Neutrophil (primary cell): ENCODE data around the gene PIM2.

ENCODE experiments used
- H3K27ac ChIP-seq: fragments of 200-600 bp; sonication (generic); 2 replicates; pipeline ENCODE4 v1.5.1; 2016; ENCODE audit warnings: mild to moderate bottlenecking, moderate library complexity
- H3K27me3 ChIP-seq: fragments of 200-600 bp; sonication (generic); 2 replicates; pipeline ENCODE4 v1.6.0; 2016; ENCODE audit warnings: mild to moderate bottlenecking
- H3K36me3 ChIP-seq: fragments of 200-600 bp; sonication (generic); 2 replicates; pipeline ENCODE4 v1.5.1; 2017
- H3K4me1 ChIP-seq, 2 experiments: fragments of 200-600 bp in 1 of 2; sonication (generic) in 1 of 2; 1 replicate in 1 of 2; 2 replicates in 1 of 2; pipeline versions ENCODE4 v1.5.1 to v1.6.1; 2013 to 2016; ENCODE audit warnings: low read depth in 1 of 2, low read length in 1 of 2, mild to moderate bottlenecking in 1 of 2, moderate library complexity in 1 of 2; ENCODE audit not compliant: control insufficient read depth in 1 of 2, insufficient read depth in 1 of 2
- H3K4me3 ChIP-seq, 2 experiments: fragments of 200-600 bp in 1 of 2; sonication (generic) in 1 of 2; 1 replicate in 1 of 2; 2 replicates in 1 of 2; pipeline ENCODE4 v1.5.1; 2013 to 2016; ENCODE audit warnings: low read depth in 1 of 2, low read length in 1 of 2, mild to moderate bottlenecking in 1 of 2, moderate library complexity in 1 of 2
- H3K9me3 ChIP-seq: fragments of 200-600 bp; sonication (generic); 2 replicates; pipeline ENCODE4 v1.5.1; 2016
- CTCF ChIP-seq: fragments of 200-600 bp; sonication (generic); IDR thresholded peaks from 2 replicates; pipeline ENCODE4 v1.5.1; 2016; ENCODE audit warnings: antibody characterized with exemption

PIM2 gene

GRCh38 chrX:48904180-48904579 lies 14.6 kb downstream of the PIM2 start:
- H3K9me3 ChIP-seq = no peaks in the 10 kb centered on the region
- H3K27ac ChIP-seq = no peak overlapping the region
- H3K27me3 ChIP-seq = no peaks in the 10 kb centered on the region
- TF ChIP-seq CTCF = no peak
- peaks cover 42% of the 10 kb centered on the region for H3K36me3 ChIP-seq
- no peak overlapping the region for H3K4me3 ChIP-seq
- H3K4me1 ChIP-seq = peaks cover 10 to 14% of the 10 kb centered on the region in 2 experiments

GRCh38 chrX:48903290-48903689 lies 15.5 kb downstream of the PIM2 start:
- peaks cover 42% of the 10 kb centered on the region for H3K36me3 ChIP-seq
- no peak overlapping the region for H3K4me3 ChIP-seq
- no peaks in the 10 kb centered on the region for H3K27me3 ChIP-seq
- no peaks in the 10 kb centered on the region for H3K9me3 ChIP-seq
- peaks cover 8 to 11% of the 10 kb centered on the region in 2 experiments for H3K4me1 ChIP-seq
- H3K27ac ChIP-seq = no peak overlapping the region
- TF ChIP-seq CTCF = no peak

GRCh38 chrX:48902776-48903175 lies 16.0 kb downstream of the PIM2 start:
- no peak overlapping the region for H3K4me3 ChIP-seq
- no peaks in the 10 kb centered on the region for H3K27me3 ChIP-seq
- no peaks in the 10 kb centered on the region for H3K9me3 ChIP-seq
- H3K27ac ChIP-seq = no peak overlapping the region
- no peak for TF ChIP-seq CTCF
- peaks cover 4 to 11% of the 10 kb centered on the region in 2 experiments for H3K4me1 ChIP-seq
- peaks cover 42% of the 10 kb centered on the region for H3K36me3 ChIP-seq

GRCh38 chrX:48902135-48902534 lies 16.7 kb downstream of the PIM2 start:
- no peak overlapping the region for H3K4me3 ChIP-seq
- TF ChIP-seq CTCF = no peak
- H3K4me1 ChIP-seq = peaks cover 4 to 11% of the 10 kb centered on the region in 2 experiments
- H3K9me3 ChIP-seq = no peaks in the 10 kb centered on the region
- peaks cover 42% of the 10 kb centered on the region for H3K36me3 ChIP-seq
- H3K27ac ChIP-seq = no peak overlapping the region
- H3K27me3 ChIP-seq = no peaks in the 10 kb centered on the region

- Histone ChIP-seq H3K9me3 (no peaks in the 10 kb centered on the region), H3K27me3 (no peaks in the 10 kb centered on the region), H3K36me3 (peaks cover 36% of the 10 kb centered on the region), H3K27ac (no peak overlapping the region), H3K4me3 (no peak overlapping the region), H3K4me1 (peaks cover 10 to 19% of the 10 kb centered on the region in 2 experiments)
- TF ChIP-seq CTCF = no peak
These were observed 17.8 kb downstream of the PIM2 start for GRCh38 chrX:48901069-48901468.

- Histone ChIP-seq H3K9me3 (no peaks in the 10 kb centered on the region), H3K27me3 (no peaks in the 10 kb centered on the region), H3K27ac (peak overlapping the region; percentile 95), H3K36me3 (peaks cover 20% of the 10 kb centered on the region), H3K4me1 (peaks cover 10 to 19% of the 10 kb centered on the region in 2 experiments), H3K4me3 (no peak overlapping the region)
- TF ChIP-seq CTCF = no peak
These were observed 19.8 kb downstream of the PIM2 start for GRCh38 chrX:48899078-48899410.
